Prostate gland (tissue), 2 donors: ENCODE measurements around the gene RIPOR3. TPM values are rescaled to one million over a fixed set of nuclear protein-coding genes. Genes with fewer than 3 reads are reported as not detected.

ENCODE experiments used
- DNase-seq: peaks from one replicate; pipeline ENCODE4 v3.0.0-alpha.2; 2019; ENCODE audit warnings: low spot score
- H3K27ac ChIP-seq, 2 donors: fragments of 200-600 bp; sonication (generic); 2 replicates each; pipeline ENCODE4 v1.5.1; 2017 to 2019
- H3K27me3 ChIP-seq: fragments of 200-600 bp; sonication (generic); replicated peaks from 2 replicates; pipeline ENCODE4 v1.5.1; 2019; ENCODE audit not compliant: insufficient read depth
- H3K36me3 ChIP-seq, 2 donors: fragments of 200-600 bp; sonication (generic); 1 replicate in 1 of 2; 2 replicates in 1 of 2; pipeline versions ENCODE4 v1.5.1 to v1.8.1; 2017 to 2019
- H3K4me1 ChIP-seq: fragments of 200-600 bp; sonication (generic); replicated peaks from 2 replicates; pipeline ENCODE4 v1.5.1; 2019
- H3K4me3 ChIP-seq, 2 donors: fragments of 200-600 bp; sonication (generic); 2 replicates each; pipeline ENCODE4 v1.5.1; 2017 to 2019
- H3K9me3 ChIP-seq: fragments of 200-600 bp; sonication (generic); 2 replicates; pipeline ENCODE4 v1.5.1; 2017
- CTCF ChIP-seq, 4 experiments: fragments of 200-600 bp in 2 of 4; fragments of 450-650 bp in 2 of 4; sonication (generic) in 2 of 4; IDR thresholded peaks; 1 replicate in 3 of 4; 2 replicates in 1 of 4; pipeline ENCODE4 v1.5.1; 2016 to 2019; ENCODE audit warnings: antibody characterized with exemption in 4 of 4, mild to moderate bottlenecking in 2 of 4, moderate library complexity in 2 of 4
- POLR2A ChIP-seq: fragments of 450-650 bp; IDR thresholded peaks from one replicate; pipeline ENCODE4 v1.6.1; 2016; ENCODE audit warnings: antibody characterized with exemption, mild to moderate bottlenecking
- POLR2AphosphoS5 ChIP-seq: sonication (generic); formaldehyde crosslinking; IDR thresholded peaks from one replicate; pipeline ENCODE4 v1.6.1; 2017; ENCODE audit warnings: antibody characterized with exemption
- WGBS: methylation state at CpG from one replicate; pipeline ENCODE4 v1.1.5; 2018; 5-methylcytosine and 5-hydroxymethylcytosine counted together
- intact Hi-C: fragments of 100-400 bp; cut with DNase I; formaldehyde crosslinking; loops from one replicate; pipeline ENCODE4 v1.14.2; 2022
- total RNA-seq, 2 donors: library from RNA; depleted of rRNA; stranded (reverse); fragments of >200 nt; gene quantifications; one replicate each; pipeline ENCODE4 v1.1.0, GENCODE V29; 2016

Gene RIPOR3
- total RNA-seq, 2 donors from 2014 or later, result 0.55 to 11.3 TPM

DNA sequence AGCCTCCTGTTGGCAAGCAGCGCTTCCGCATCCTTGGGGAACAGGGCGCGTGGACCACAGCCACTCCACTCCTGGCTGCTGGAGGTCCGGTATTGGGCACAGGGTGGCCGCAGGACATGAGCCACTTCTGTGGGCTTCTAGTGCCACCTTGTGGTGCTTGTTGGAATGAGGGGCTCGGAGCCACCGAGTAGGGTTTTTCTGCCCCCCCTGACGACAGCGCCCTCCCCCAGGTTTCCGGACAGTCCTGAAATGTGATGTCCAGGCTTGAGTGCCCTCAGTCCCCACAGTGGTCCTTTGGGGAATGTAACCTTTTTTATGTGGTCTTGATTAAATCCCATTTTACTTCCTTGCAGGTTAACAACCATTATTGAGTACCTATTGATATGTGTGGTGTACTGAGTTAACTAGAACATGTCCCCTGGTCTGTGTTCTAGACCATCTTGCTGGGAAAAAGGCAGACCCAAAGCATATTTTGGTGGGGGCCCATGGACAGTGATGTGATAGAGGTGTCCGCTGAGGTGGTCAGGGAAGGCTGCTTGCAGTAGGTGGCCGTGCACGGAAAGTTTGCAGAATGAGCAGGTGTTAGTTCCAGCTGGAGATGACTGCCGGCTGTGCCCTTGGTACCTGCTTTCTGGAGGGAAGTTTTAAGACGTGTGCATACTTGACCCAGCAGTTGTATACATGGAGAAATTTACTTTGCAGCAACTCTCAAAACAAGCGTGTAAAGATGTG is 111.2 kb downstream of the RIPOR3 start:
- H3K27me3 ChIP-seq, result no peaks in the 10 kb centered on the region
- peak; percentile 50 for DNase-seq
- H3K36me3 ChIP-seq, result peaks cover 4 to 24% of the 10 kb centered on the region in 2 donors
- intact Hi-C loops, result loop anchor here (2.0 to 10.0 kb wide), 2 partner anchors 393 to 455 kb away; no protein-coding TSS in a partner anchor
- peaks cover 14% of the 10 kb centered on the region for H3K4me1 ChIP-seq
- no peak overlapping the region for H3K4me3 ChIP-seq
- no peak overlapping the region for H3K27ac ChIP-seq
- 47% methylated on average over 17 of the region's 17 CpGs for WGBS
- H3K9me3 ChIP-seq, result no peaks in the 10 kb centered on the region
- TF ChIP-seq POLR2AphosphoS5, result no peak
- TF ChIP-seq CTCF (IDR thresholded peaks at IDR 0.05), result peak; percentile 39 to 80 (median 71)
- no peak for TF ChIP-seq POLR2A

DNA sequence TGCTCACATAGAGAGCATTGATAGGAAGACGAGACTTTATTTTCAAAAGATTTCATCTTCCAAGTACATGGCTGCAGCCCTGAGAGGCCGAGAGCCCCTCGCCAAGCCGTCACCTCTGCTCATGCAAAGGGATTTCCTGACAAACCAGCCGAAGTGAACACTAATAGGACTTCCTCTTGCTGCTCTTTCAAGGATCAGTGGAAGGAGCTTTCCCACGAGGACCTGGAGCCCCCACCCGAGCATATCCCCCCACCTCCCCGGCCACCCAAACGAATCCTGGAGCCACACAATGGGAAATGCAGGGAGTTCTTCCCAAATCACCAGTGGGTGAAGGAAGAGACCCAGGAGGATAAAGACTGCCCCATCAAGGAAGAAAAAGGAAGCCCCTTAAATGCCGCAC is 111.8 kb downstream of the RIPOR3 start:
- no peaks in the 10 kb centered on the region for H3K9me3 ChIP-seq
- H3K27me3 ChIP-seq, result no peaks in the 10 kb centered on the region
- H3K27ac ChIP-seq, result no peak overlapping the region
- H3K4me3 ChIP-seq, result no peak overlapping the region
- TF ChIP-seq POLR2A (no peak), POLR2AphosphoS5 (no peak), CTCF (IDR thresholded peaks at IDR 0.05) (no peak)
- H3K36me3 ChIP-seq, result peaks cover 4 to 24% of the 10 kb centered on the region in 2 donors
- peaks cover 14% of the 10 kb centered on the region for H3K4me1 ChIP-seq
- no peak for DNase-seq
- intact Hi-C loops, result loop anchor here (5.0 kb wide), 1 partner anchor 117 kb away; no protein-coding TSS in a partner anchor
- WGBS, result 81% methylated on average over 10 of the region's 10 CpGs

- WGBS, result 71% methylated on average over 5 of the region's 5 CpGs
- Histone ChIP-seq H3K27ac (no peak overlapping the region), H3K36me3 (peaks cover 4 to 24% of the 10 kb centered on the region in 2 donors), H3K4me3 (no peak overlapping the region), H3K9me3 (no peaks in the 10 kb centered on the region), H3K27me3 (no peaks in the 10 kb centered on the region), H3K4me1 (peaks cover 11% of the 10 kb centered on the region)
- intact Hi-C loops, result loop anchor here (5.0 kb wide), 1 partner anchor 116 kb away; no protein-coding TSS in a partner anchor
- TF ChIP-seq POLR2AphosphoS5 (no peak), CTCF (IDR thresholded peaks at IDR 0.05) (no peak), POLR2A (no peak)
- DNase-seq, result no peak
Observed at GRCh38 chr20:50578778-50579165, 112.6 kb downstream of the RIPOR3 start.

DNA sequence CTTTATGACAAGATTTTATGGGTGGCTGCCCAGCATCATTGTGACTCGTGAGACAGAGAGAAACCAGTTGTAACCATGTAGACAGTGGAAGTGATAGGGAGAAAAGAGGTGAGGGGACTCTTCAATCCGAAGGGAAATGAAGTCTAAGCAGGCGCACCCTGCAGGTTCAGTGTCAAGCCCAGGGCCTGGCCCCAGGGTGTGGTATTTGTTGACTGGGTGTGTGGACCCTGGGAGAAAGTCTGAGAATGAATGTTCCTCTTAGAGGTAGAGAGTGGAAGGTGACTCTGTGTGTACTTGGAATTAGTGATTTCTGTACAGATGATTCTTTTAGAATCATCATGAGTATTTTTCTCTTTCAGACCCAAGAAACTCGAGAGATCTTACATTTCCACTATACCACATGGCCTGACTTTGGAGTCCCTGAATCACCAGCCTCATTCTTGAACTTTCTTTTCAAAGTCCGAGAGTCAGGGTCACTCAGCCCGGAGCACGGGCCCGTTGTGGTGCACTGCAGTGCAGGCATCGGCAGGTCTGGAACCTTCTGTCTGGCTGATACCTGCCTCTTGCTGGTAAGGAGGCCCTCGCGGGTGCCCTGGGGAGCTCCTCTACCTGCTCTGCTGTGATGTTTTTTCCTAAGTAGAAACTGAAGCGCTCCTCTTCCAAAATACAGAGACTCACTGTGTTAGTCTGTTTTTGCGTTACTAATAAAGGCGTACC is 113.1 kb downstream of the RIPOR3 start:
- WGBS, result 82% methylated on average over 14 of the region's 14 CpGs
- Histone ChIP-seq H3K27ac (no peak overlapping the region), H3K36me3 (peaks cover 4 to 24% of the 10 kb centered on the region in 2 donors), H3K27me3 (no peaks in the 10 kb centered on the region), H3K4me3 (no peak overlapping the region), H3K4me1 (peaks cover 8% of the 10 kb centered on the region), H3K9me3 (no peaks in the 10 kb centered on the region)
- DNase-seq, result no peak
- intact Hi-C loops, result loop anchor here (5.0 kb wide), 1 partner anchor 116 kb away; no protein-coding TSS in a partner anchor
- TF ChIP-seq POLR2A (no peak), CTCF (IDR thresholded peaks at IDR 0.05) (no peak), POLR2AphosphoS5 (no peak)
